Thyroid gland (tissue), 4 donors: ENCODE measurements around the gene C11orf54. TPM values are rescaled to one million over a fixed set of nuclear protein-coding genes. Genes with fewer than 3 reads are reported as not detected.
"Not testable (repeated sequence)": the region's sequence is repeated elsewhere in the genome, so short reads cannot be mapped to it uniquely, and the experiment has no call there.

ENCODE experiments used
- DNase-seq, 2 donors: peaks; one replicate each; pipeline ENCODE4 v3.0.0-alpha.2; 2019
- H3K27ac ChIP-seq, 3 donors: fragments of 200-600 bp; sonication (generic); 1 replicate in 2 of 3; 2 replicates in 1 of 3; pipeline ENCODE4 v1.5.1; 2016 to 2019; ENCODE audit warnings: mild to moderate bottlenecking in 1 of 3, moderate library complexity in 1 of 3
- H3K27me3 ChIP-seq: fragments of 200-600 bp; sonication (generic); one replicate; pipeline ENCODE4 v1.5.1; 2019
- H3K36me3 ChIP-seq, 2 donors: fragments of 200-600 bp; sonication (generic); one replicate each; pipeline ENCODE4 v1.5.1; 2016 to 2019
- H3K4me1 ChIP-seq, 2 donors: fragments of 200-600 bp; sonication (generic); one replicate each; pipeline ENCODE4 v1.5.1; 2017 to 2019
- H3K4me3 ChIP-seq, 3 donors: fragments of 200-600 bp; sonication (generic); replicated peaks in 1 of 3; 1 replicate in 2 of 3; 2 replicates in 1 of 3; pipeline ENCODE4 v1.5.1; 2016; ENCODE audit warnings: mild to moderate bottlenecking in 1 of 3
- H3K9me3 ChIP-seq: fragments of 200-600 bp; sonication (generic); one replicate; pipeline ENCODE4 v1.5.1; 2017
- POLR2A ChIP-seq, 2 donors: fragments of 450-650 bp; IDR thresholded peaks; one replicate each; pipeline ENCODE4 v1.6.1; 2017; ENCODE audit warnings: antibody characterized with exemption in 2 of 2, mild to moderate bottlenecking in 2 of 2, moderate library complexity in 1 of 2
- WGBS, 2 donors: methylation state at CpG; one replicate each; pipeline ENCODE4 v1.1.5; 2017; 5-methylcytosine and 5-hydroxymethylcytosine counted together
- intact Hi-C: fragments of 100-400 bp; cut with DNase I; formaldehyde crosslinking; loops from one replicate; pipeline ENCODE4 v1.15.1; 2023
- total RNA-seq, 4 donors: library from RNA; depleted of rRNA; stranded (reverse); fragments of >200 nt; gene quantifications; one replicate each; pipeline ENCODE4 v1.2.3, GENCODE V29; 2016
- TF ChIP-seq, protein P1 (sequence below), 6 experiments: fragments of 200-600 bp in 3 of 6; fragments of 450-650 bp in 3 of 6; sonication (generic) in 3 of 6; IDR thresholded peaks; one replicate each; pipeline ENCODE4 v1.5.1; 2016 to 2019; ENCODE audit warnings: antibody characterized with exemption in 6 of 6, mild to moderate bottlenecking in 2 of 6, inconsistent platforms in 1 of 6, moderate library complexity in 1 of 6

Gene C11orf54
- total RNA-seq, 4 donors from 2014 or later = 46.6 to 71.4 (median 54.9) TPM

DNA sequence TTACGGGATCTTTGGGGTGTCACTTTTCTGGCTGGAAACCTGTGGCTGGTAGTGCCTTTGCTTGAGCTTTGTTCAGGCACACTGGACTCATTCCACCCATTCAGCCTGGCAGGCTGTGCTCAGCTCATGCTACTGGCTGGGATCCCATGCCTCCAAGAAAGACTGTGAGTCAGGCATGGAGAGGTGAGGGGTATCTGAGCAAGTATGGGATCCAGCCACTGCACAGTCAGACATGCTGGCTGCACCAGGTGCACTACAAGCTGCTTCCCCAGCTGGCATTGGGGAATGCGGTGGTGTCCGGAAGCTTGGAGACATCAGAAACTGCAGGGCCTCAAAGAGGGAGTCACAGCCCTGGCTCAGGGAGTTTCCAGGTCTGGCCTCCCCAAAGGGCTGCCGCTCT is 30.7 kb downstream of the C11orf54 start:
- intact Hi-C loops = no loop called here
- no peak for DNase-seq
- no peak overlapping the region for H3K4me3 ChIP-seq
- H3K4me1 ChIP-seq = no peaks in the 10 kb centered on the region
- 98 to 100% methylated on average over 4 of the region's 4 CpGs for WGBS, 2 donors
- no peak for TF ChIP-seq POLR2A (IDR thresholded peaks at IDR 0.05)
- TF ChIP-seq, protein P1, sequence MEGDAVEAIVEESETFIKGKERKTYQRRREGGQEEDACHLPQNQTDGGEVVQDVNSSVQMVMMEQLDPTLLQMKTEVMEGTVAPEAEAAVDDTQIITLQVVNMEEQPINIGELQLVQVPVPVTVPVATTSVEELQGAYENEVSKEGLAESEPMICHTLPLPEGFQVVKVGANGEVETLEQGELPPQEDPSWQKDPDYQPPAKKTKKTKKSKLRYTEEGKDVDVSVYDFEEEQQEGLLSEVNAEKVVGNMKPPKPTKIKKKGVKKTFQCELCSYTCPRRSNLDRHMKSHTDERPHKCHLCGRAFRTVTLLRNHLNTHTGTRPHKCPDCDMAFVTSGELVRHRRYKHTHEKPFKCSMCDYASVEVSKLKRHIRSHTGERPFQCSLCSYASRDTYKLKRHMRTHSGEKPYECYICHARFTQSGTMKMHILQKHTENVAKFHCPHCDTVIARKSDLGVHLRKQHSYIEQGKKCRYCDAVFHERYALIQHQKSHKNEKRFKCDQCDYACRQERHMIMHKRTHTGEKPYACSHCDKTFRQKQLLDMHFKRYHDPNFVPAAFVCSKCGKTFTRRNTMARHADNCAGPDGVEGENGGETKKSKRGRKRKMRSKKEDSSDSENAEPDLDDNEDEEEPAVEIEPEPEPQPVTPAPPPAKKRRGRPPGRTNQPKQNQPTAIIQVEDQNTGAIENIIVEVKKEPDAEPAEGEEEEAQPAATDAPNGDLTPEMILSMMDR (IDR thresholded peaks at IDR 0.05) = no peak
- no peak overlapping the region for H3K27ac ChIP-seq
- H3K36me3 ChIP-seq = no peaks in the 10 kb centered on the region
- no peaks in the 10 kb centered on the region for H3K9me3 ChIP-seq
- H3K27me3 ChIP-seq = no peaks in the 10 kb centered on the region

DNA sequence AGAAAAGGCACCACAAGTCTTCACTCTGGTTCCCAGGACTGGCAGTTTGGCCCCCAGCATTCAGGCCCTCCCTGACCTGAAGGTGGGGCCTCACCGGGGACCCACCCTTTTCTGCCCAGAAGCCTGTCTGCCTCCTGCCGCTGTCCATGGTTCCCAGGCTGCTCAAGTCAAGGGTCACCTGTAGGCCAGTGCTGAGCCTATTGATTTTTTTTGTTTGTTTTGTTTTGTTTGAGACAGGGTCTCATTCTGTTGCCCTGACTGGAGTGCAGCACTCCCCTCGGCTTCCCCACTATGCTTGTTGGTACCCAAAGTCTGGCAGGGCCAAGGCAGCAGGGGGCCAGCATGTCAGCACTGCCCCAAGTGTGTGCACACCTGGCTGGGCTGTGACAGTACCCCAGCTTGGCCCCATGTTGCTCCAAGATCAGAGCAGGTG is 31.6 kb downstream of the C11orf54 start:
- WGBS, 2 donors = 93 to 96% methylated on average over 3 of the region's 3 CpGs
- no peaks in the 10 kb centered on the region for H3K4me1 ChIP-seq
- no peaks in the 10 kb centered on the region for H3K36me3 ChIP-seq
- intact Hi-C loops = no loop called here
- no peak overlapping the region for H3K4me3 ChIP-seq
- DNase-seq = no peak
- H3K27ac ChIP-seq = no peak overlapping the region
- no peaks in the 10 kb centered on the region for H3K27me3 ChIP-seq
- no peaks in the 10 kb centered on the region for H3K9me3 ChIP-seq
- no peak for TF ChIP-seq POLR2A (IDR thresholded peaks at IDR 0.05)
- TF ChIP-seq, protein P1 (IDR thresholded peaks at IDR 0.05) = no peak

GRCh38 chr11:93773601-93774200 is 32.2 kb downstream of the C11orf54 start:
- intact Hi-C loops = no loop called here
- no peaks in the 10 kb centered on the region for H3K9me3 ChIP-seq
- H3K27ac ChIP-seq = no peak overlapping the region
- no peaks in the 10 kb centered on the region for H3K36me3 ChIP-seq
- no peak for DNase-seq
- H3K4me1 ChIP-seq = no peaks in the 10 kb centered on the region
- no peaks in the 10 kb centered on the region for H3K27me3 ChIP-seq
- H3K4me3 ChIP-seq = no peak overlapping the region
- TF ChIP-seq POLR2A (IDR thresholded peaks at IDR 0.05) = no peak
- TF ChIP-seq, protein P1 (IDR thresholded peaks at IDR 0.05) = no peak
- WGBS, 2 donors = 94% methylated on average over 9 of the region's 10 CpGs; no CpG with 5 or more reads in 1 of the 2 donors

- DNase-seq, H3K27ac ChIP-seq, H3K36me3 ChIP-seq, H3K27me3 ChIP-seq, H3K9me3 ChIP-seq, H3K4me3 ChIP-seq, intact Hi-C loops, H3K4me1 ChIP-seq: not testable (repeated sequence)
- WGBS, 2 donors = 86 to 88% methylated on average over 3 of the region's 3 CpGs
Measured at GRCh38 chr11:93774560-93774959, 33.1 kb downstream of the C11orf54 start.

DNA sequence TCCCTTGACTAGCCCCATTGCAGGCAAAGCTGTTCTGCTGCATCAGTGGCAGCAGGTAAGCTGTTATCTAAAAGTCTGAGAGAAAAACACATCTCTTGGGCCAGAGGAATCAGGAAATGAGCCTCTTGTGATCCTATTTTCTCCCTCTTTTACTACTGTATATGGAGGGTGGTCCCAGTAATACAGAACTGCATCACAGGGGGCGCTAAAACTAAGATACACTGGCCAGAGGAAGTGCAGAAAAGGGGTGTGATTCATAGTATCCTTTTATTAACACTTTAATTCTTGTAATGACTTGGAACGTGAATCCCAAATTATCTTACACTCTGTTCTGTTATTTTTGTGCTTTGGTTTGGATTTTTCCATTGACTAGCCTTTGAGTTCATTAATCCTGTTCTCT is 33.8 kb downstream of the C11orf54 start:
- H3K27ac ChIP-seq = no peak overlapping the region
- intact Hi-C loops = no loop called here
- no peaks in the 10 kb centered on the region for H3K4me1 ChIP-seq
- TF ChIP-seq, protein P1 (IDR thresholded peaks at IDR 0.05) = no peak
- no peak for TF ChIP-seq POLR2A (IDR thresholded peaks at IDR 0.05)
- H3K9me3 ChIP-seq = no peaks in the 10 kb centered on the region
- WGBS, 2 donors = 48 to 51% methylated on average over 2 of the region's 2 CpGs
- no peak for DNase-seq
- H3K27me3 ChIP-seq = no peaks in the 10 kb centered on the region
- no peak overlapping the region for H3K4me3 ChIP-seq
- no peaks in the 10 kb centered on the region for H3K36me3 ChIP-seq
